ENCODE results near the gene RNASE2.

DNA sequence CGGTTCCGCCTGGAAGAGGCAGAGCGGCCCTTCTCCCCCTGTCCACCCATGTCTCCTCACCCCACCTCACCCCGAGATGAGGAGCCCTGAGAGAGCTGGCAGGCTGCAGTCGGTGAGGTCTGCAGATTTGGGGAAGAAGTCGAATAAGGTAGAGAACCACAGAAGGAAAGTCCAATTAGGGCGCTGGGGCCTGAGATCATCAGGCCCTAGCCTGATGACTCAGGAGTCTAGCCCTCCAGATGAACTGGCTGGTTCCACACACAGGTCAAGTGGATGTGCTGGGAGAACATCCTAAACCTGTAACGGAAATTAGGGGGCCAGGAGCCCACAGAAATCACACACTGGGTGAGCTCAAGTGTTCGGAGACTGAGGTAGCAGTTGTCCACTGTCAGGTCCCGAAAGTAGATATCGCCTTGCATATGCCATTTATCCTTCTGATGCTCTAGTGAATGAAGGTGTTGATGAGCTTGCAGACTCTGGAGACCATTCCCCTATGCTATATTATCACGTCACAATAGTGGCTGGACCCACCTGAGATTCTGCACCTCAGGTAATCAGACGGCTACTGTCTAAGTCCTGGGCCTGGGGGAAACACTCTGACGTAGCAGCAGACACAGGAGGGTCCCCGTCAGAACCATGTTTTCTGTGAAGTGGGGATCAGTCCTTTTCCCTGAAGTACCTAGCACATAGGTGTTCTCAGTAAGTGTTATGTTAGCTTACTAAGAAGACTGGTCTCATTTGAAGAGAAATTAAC is 33.6 kb downstream of the RNASE2 start:
- TF ChIP-seq, protein P1, sequence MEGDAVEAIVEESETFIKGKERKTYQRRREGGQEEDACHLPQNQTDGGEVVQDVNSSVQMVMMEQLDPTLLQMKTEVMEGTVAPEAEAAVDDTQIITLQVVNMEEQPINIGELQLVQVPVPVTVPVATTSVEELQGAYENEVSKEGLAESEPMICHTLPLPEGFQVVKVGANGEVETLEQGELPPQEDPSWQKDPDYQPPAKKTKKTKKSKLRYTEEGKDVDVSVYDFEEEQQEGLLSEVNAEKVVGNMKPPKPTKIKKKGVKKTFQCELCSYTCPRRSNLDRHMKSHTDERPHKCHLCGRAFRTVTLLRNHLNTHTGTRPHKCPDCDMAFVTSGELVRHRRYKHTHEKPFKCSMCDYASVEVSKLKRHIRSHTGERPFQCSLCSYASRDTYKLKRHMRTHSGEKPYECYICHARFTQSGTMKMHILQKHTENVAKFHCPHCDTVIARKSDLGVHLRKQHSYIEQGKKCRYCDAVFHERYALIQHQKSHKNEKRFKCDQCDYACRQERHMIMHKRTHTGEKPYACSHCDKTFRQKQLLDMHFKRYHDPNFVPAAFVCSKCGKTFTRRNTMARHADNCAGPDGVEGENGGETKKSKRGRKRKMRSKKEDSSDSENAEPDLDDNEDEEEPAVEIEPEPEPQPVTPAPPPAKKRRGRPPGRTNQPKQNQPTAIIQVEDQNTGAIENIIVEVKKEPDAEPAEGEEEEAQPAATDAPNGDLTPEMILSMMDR (IDR thresholded peaks at IDR 0.05 in 4 of 5, conservative IDR thresholded peaks at IDR 0.05 in 1 of 5), result no peak
- no peak for TF ChIP-seq POLR2A (IDR thresholded peaks at IDR 0.05)
